Mesenchymal stem cell (in vitro differentiated cells and primary cell): ENCODE data around the gene FBN2.
"Not testable (repeated sequence)": the region's sequence is repeated elsewhere in the genome, so short reads cannot be mapped to it uniquely, and the experiment has no call there.

ENCODE experiments used
- DNase-seq: peaks from one replicate; pipeline ENCODE4 v3.0.0-alpha.2; 2013
- H2AFZ ChIP-seq: one replicate; pipeline ENCODE4 v1.6.1; 2013; ENCODE audit warnings: low read depth, mild to moderate bottlenecking, control low read depth, inconsistent platforms, low read length, moderate library complexity
- H2AK5ac ChIP-seq: 2 replicates; pipeline ENCODE4 v1.6.1; 2013; ENCODE audit warnings: low read length, moderate library complexity, mild to moderate bottlenecking, inconsistent platforms; ENCODE audit not compliant: severe bottlenecking
- H2BK120ac ChIP-seq: one replicate; pipeline ENCODE4 v1.6.1; 2013; ENCODE audit warnings: low read depth, mild to moderate bottlenecking, inconsistent platforms, low read length, moderate library complexity
- H2BK12ac ChIP-seq, 2 experiments: one replicate each; pipeline ENCODE4 v1.6.1; 2013; ENCODE audit warnings: inconsistent platforms in 2 of 2, low read length in 2 of 2, mild to moderate bottlenecking in 2 of 2, moderate library complexity in 2 of 2, control low read depth in 1 of 2
- H2BK15ac ChIP-seq: one replicate; pipeline ENCODE4 v1.6.1; 2013; ENCODE audit warnings: mild to moderate bottlenecking, low read depth, inconsistent platforms; ENCODE audit not compliant: poor library complexity, severe bottlenecking
- H2BK5ac ChIP-seq: 2 replicates; pipeline ENCODE4 v1.6.1; 2013; ENCODE audit warnings: low read depth, mild to moderate bottlenecking, low read length, control low read depth, inconsistent platforms; ENCODE audit not compliant: poor library complexity, severe bottlenecking
- H3K14ac ChIP-seq, 2 experiments: one replicate each; pipeline ENCODE4 v1.6.1; 2013; ENCODE audit warnings: inconsistent platforms in 2 of 2, low read length in 2 of 2, control low read depth in 1 of 2, mild to moderate bottlenecking in 1 of 2, moderate library complexity in 1 of 2
- H3K18ac ChIP-seq, 2 experiments: one replicate each; pipeline ENCODE4 v1.6.1; 2013; ENCODE audit warnings: inconsistent platforms in 2 of 2, low read length in 2 of 2, control low read depth in 1 of 2, low read depth in 1 of 2, mild to moderate bottlenecking in 1 of 2
- H3K23ac ChIP-seq, 2 experiments: one replicate each; pipeline ENCODE4 v1.6.1; 2013; ENCODE audit warnings: inconsistent platforms in 2 of 2, low read length in 2 of 2, mild to moderate bottlenecking in 2 of 2, moderate library complexity in 2 of 2, control low read depth in 1 of 2
- H3K27ac ChIP-seq: 2 replicates; pipeline ENCODE4 v1.5.1; 2013; ENCODE audit warnings: mild to moderate bottlenecking, moderate library complexity, low read length, control low read depth, inconsistent platforms; ENCODE audit not compliant: poor library complexity, severe bottlenecking
- H3K27me3 ChIP-seq, 2 experiments: 2 replicates each; pipeline versions ENCODE4 v1.6.1 to v1.7.0; 2013; ENCODE audit warnings: low read length in 2 of 2, mild to moderate bottlenecking in 2 of 2, moderate library complexity in 2 of 2, control low read depth in 1 of 2, inconsistent platforms in 1 of 2; ENCODE audit not compliant: control insufficient read depth in 1 of 2, insufficient read depth in 1 of 2
- H3K36me3 ChIP-seq, 2 experiments: 2 replicates each; pipeline versions ENCODE4 v1.6.1 to v1.7.0; 2013; ENCODE audit warnings: low read length in 2 of 2, control low read depth in 1 of 2, inconsistent platforms in 1 of 2, low read depth in 1 of 2, mild to moderate bottlenecking in 1 of 2; ENCODE audit not compliant: insufficient read depth in 2 of 2, control insufficient read depth in 1 of 2
- H3K4ac ChIP-seq, 2 experiments: one replicate each; pipeline ENCODE4 v1.6.1; 2013; ENCODE audit warnings: inconsistent platforms in 2 of 2, low read length in 2 of 2, mild to moderate bottlenecking in 2 of 2, moderate library complexity in 2 of 2, control low read depth in 1 of 2, low read depth in 1 of 2
- H3K4me1 ChIP-seq: 2 replicates; pipeline ENCODE4 v1.6.1; 2013; ENCODE audit warnings: low read depth, low read length, control low read depth; ENCODE audit not compliant: control insufficient read depth, insufficient read depth
- H3K4me2 ChIP-seq: 2 replicates; pipeline ENCODE4 v1.6.1; 2013; ENCODE audit warnings: low read length, mild to moderate bottlenecking, inconsistent platforms; ENCODE audit not compliant: poor library complexity, severe bottlenecking
- H3K4me3 ChIP-seq, 2 experiments: 2 replicates each; pipeline versions ENCODE4 v1.5.1 to v1.7.0; 2013; ENCODE audit warnings: low read length in 2 of 2, mild to moderate bottlenecking in 2 of 2, control low read depth in 1 of 2, low read depth in 1 of 2; ENCODE audit not compliant: insufficient read depth in 1 of 2
- H3K79me1 ChIP-seq: replicated peaks from 2 replicates; pipeline ENCODE4 v1.6.1; 2013; ENCODE audit warnings: mild to moderate bottlenecking, control low read depth, low read length, inconsistent platforms; ENCODE audit not compliant: poor library complexity, severe bottlenecking
- H3K9ac ChIP-seq: 2 replicates; pipeline ENCODE4 v1.7.0; 2013; ENCODE audit warnings: mild to moderate bottlenecking, low read length, moderate library complexity
- H3K9me3 ChIP-seq: 2 replicates; pipeline ENCODE4 v1.7.0; 2013; ENCODE audit warnings: mild to moderate bottlenecking, low read length; ENCODE audit not compliant: control insufficient read depth
- H4K8ac ChIP-seq: one replicate; pipeline ENCODE4 v1.6.1; 2013; ENCODE audit warnings: inconsistent platforms, mild to moderate bottlenecking, low read length, moderate library complexity
- H4K91ac ChIP-seq: one replicate; pipeline ENCODE4 v1.6.1; 2013; ENCODE audit warnings: mild to moderate bottlenecking, low read length, inconsistent platforms
- WGBS: methylation state at CpG from one replicate; pipeline ENCODE4 v1.1.7; 2013; ENCODE audit warnings: mixed read lengths; 5-methylcytosine and 5-hydroxymethylcytosine counted together

The FBN2 gene

GRCh38 chr5:128464596-128464995 lies 73.4 kb downstream of the FBN2 start:
- no peak for DNase-seq
- Histone ChIP-seq H2AFZ (no peak overlapping the region), H3K79me1 (no peaks in the 10 kb centered on the region), H2BK5ac (no peak overlapping the region), H2BK15ac (no peak overlapping the region), H4K8ac (no peak overlapping the region), H2AK5ac (no peak overlapping the region), H3K9ac (no peak overlapping the region), H3K14ac (no peak overlapping the region), H3K4me2 (no peak overlapping the region), H3K18ac (no peak overlapping the region), H3K36me3 (peaks cover 3 to 14% of the 10 kb centered on the region in 2 experiments), H4K91ac (no peak overlapping the region), H3K4me1 (no peaks in the 10 kb centered on the region), H2BK120ac (no peak overlapping the region), H3K4ac (no peak overlapping the region), H3K4me3 (no peak overlapping the region), H3K23ac (no peak overlapping the region), H3K9me3 (no peaks in the 10 kb centered on the region), H2BK12ac (no peak overlapping the region), H3K27me3 (no peaks in the 10 kb centered on the region), H3K27ac (no peak overlapping the region)
- WGBS = 94% methylated on average over 8 of the region's 9 CpGs

DNA sequence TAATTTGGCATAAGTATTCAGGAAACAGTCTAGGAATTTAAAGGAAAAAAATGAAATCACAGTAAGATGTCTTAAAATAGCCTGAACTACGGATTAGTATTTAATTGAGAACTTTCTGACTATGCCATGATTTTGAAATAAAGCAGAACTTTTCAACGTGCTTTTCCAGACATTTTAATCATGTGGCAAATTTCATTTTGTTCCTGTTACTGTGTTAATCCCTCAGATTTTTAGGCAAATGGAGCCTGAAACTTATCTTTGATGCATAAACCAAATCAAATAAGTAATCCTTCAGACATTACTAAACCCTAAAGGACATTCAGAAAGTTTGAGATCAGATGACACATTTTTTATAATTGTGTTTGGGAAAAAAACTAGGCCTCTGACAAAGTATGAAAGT lies 75.7 kb downstream of the FBN2 start:
- Histone ChIP-seq H3K14ac (no peak overlapping the region), H2BK15ac (no peak overlapping the region), H3K79me1 (no peaks in the 10 kb centered on the region), H3K4me3 (no peak overlapping the region), H3K4me2 (no peak overlapping the region), H3K27me3 (no peaks in the 10 kb centered on the region), H3K4me1 (no peaks in the 10 kb centered on the region), H3K23ac (no peak overlapping the region), H2BK5ac (no peak overlapping the region), H4K91ac (no peak overlapping the region), H3K9me3 (no peaks in the 10 kb centered on the region), H2AK5ac (no peak overlapping the region), H3K9ac (peak overlapping the region; percentile 0), H3K18ac (no peak overlapping the region), H3K27ac (no peak overlapping the region), H2BK120ac (no peak overlapping the region), H3K4ac (no peak overlapping the region), H4K8ac (no peak overlapping the region), H2AFZ (no peak overlapping the region), H2BK12ac (no peak overlapping the region), H3K36me3 (peaks cover 3 to 13% of the 10 kb centered on the region in 2 experiments)
- DNase-seq = no peak
- 100% methylated on average over 2 of the region's 2 CpGs for WGBS

DNA sequence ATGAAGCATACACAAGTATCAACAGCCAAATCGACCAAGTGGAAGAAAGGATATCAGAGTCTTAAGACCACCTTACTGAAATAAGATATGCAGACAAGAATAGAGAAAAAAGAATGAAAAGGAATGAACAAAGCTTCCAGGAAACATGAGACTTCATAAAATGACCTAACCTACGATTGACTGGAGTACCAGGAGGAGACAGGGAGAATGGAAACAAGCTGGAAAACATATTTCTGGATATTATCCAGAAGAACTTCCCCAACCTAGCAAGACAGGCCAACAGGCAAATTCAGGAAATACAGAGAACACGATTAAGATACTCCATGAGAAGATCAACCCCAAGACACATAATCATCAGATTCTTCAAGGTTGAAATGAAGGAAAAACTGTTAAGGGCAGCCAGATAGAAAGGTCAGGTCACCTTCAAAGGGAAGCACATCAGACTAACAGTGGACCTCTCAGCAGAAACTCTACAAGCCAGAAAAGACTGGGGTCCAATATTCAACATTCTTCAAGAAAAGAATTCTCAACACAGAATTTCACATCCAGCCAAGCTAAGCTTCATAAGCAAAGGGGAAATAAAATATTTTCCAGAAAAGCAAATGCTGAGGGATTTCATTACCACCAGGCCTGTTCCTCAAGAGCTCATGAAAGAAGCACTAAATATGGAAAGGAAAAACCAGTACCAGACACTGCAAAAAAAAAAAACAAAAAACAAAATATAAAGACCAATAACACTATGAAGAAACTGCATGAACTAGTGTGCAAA lies 80.7 kb downstream of the FBN2 start:
- not testable (repeated sequence) for H3K27ac ChIP-seq

GRCh38 chr5:128455841-128456361 lies 82.1 kb downstream of the FBN2 start:
- Histone ChIP-seq H2AFZ (no peak overlapping the region), H2BK15ac (no peak overlapping the region), H2BK120ac (no peak overlapping the region), H2BK12ac (no peak overlapping the region), H4K91ac (no peak overlapping the region), H3K4me2 (no peak overlapping the region), H3K27me3 (no peaks in the 10 kb centered on the region), H3K23ac (no peak overlapping the region), H3K4me1 (no peaks in the 10 kb centered on the region), H3K4me3 (no peak overlapping the region), H3K4ac (no peak overlapping the region), H2AK5ac (no peak overlapping the region), H4K8ac (no peak overlapping the region), H3K79me1 (peaks cover 7% of the 10 kb centered on the region), H3K9ac (no peak overlapping the region), H3K18ac (peak overlapping the region in 1 of 2 experiments; percentile 21), H3K36me3 (peaks cover 0 to 5% of the 10 kb centered on the region in 2 experiments), H3K14ac (no peak overlapping the region), H3K27ac (no peak overlapping the region), H2BK5ac (no peak overlapping the region), H3K9me3 (no peaks in the 10 kb centered on the region)
- DNase-seq = no peak
- WGBS = 94% methylated on average over 6 of the region's 7 CpGs

More for the DNA sequence above, 80.7 kb downstream of the FBN2 start:
- H3K79me1 ChIP-seq, H3K14ac ChIP-seq, H3K9me3 ChIP-seq, H2AFZ ChIP-seq, DNase-seq, H3K18ac ChIP-seq, H2BK15ac ChIP-seq, H2BK120ac ChIP-seq, H4K8ac ChIP-seq, H3K23ac ChIP-seq, H3K9ac ChIP-seq, H2AK5ac ChIP-seq, H2BK5ac ChIP-seq, H3K27me3 ChIP-seq, H2BK12ac ChIP-seq, H3K36me3 ChIP-seq, H4K91ac ChIP-seq, H3K4ac ChIP-seq, H3K4me3 ChIP-seq, H3K4me2 ChIP-seq, H3K4me1 ChIP-seq: not testable (repeated sequence)
- 71% methylated on average over 2 of the region's 3 CpGs for WGBS
